ENCODE data around the gene KCNQ1. TPM values are rescaled to one million over a fixed set of nuclear protein-coding genes. Genes with fewer than 3 reads are reported as not detected.

Gene KCNQ1
- total RNA-seq, 1 donor from 2014 or later: 10.7 TPM

- peak; percentile 39 for DNase-seq (ENCODE audit: low spot score)
Measured at GRCh38 chr11:2564588-2565425, 120.0 kb downstream of the KCNQ1 start.

GRCh38 chr11:2565447-2566222 is 120.8 kb downstream of the KCNQ1 start:
- DNase-seq (ENCODE audit: low spot score): peak; percentile 82

- peak; percentile 82 for DNase-seq (ENCODE audit: low spot score)
Measured at GRCh38 chr11:2566223-2567025, 121.6 kb downstream of the KCNQ1 start.

- DNase-seq (ENCODE audit: low spot score): peak; percentile 69
Measured at GRCh38 chr11:2567026-2567671, 122.3 kb downstream of the KCNQ1 start.

GRCh38 chr11:2569321-2569721 is 124.5 kb downstream of the KCNQ1 start:
- no peak for DNase-seq (ENCODE audit: low spot score)

- peak; percentile 86 for DNase-seq (ENCODE audit: low spot score)
Measured at GRCh38 chr11:2569731-2570210, 125.0 kb downstream of the KCNQ1 start.

GRCh38 chr11:2570211-2570811 is 125.5 kb downstream of the KCNQ1 start:
- DNase-seq (ENCODE audit: low spot score): no peak

- no peak for DNase-seq (ENCODE audit: low spot score)
Measured at GRCh38 chr11:2570841-2571597, 126.2 kb downstream of the KCNQ1 start.

GRCh38 chr11:2571598-2572281 is 126.9 kb downstream of the KCNQ1 start:
- DNase-seq (ENCODE audit: low spot score): peak; percentile 85

- DNase-seq (ENCODE audit: low spot score): peak; percentile 85
Measured at GRCh38 chr11:2572491-2573239, 127.9 kb downstream of the KCNQ1 start.

GRCh38 chr11:2573240-2574042 is 128.6 kb downstream of the KCNQ1 start:
- peak; percentile 69 for DNase-seq (ENCODE audit: low spot score)

GRCh38 chr11:2574043-2574552 is 129.3 kb downstream of the KCNQ1 start:
- DNase-seq (ENCODE audit: low spot score): peak; percentile 82

GRCh38 chr11:2574553-2575535 is 130.0 kb downstream of the KCNQ1 start:
- DNase-seq (ENCODE audit: low spot score): peak; percentile 82

GRCh38 chr11:2575591-2576051 is 130.8 kb downstream of the KCNQ1 start:
- peak; percentile 64 for DNase-seq (ENCODE audit: low spot score)

- DNase-seq (ENCODE audit: low spot score): peak; percentile 88
Measured at GRCh38 chr11:2576111-2576510, 131.3 kb downstream of the KCNQ1 start.

GRCh38 chr11:2576549-2576948 is 131.7 kb downstream of the KCNQ1 start:
- DNase-seq (ENCODE audit: low spot score): peak; percentile 75
